Bronchial epithelial cell (primary cell): ENCODE results near the gene FEZ2. TPM values are rescaled to one million over a fixed set of nuclear protein-coding genes. Genes with fewer than 3 reads are reported as not detected.

Experiments
- DNase-seq: peaks from one replicate; pipeline ENCODE4 v3.0.0-alpha.2; 2010; ENCODE audit warnings: low read depth
- FAIRE-seq: peaks from 2 replicates; lab custom pipeline; 2011; peaks lifted over from hg19 to GRCh38; lab: Jason Lieb, UNC
- H3K27me3 ChIP-seq: 2 replicates; pipeline ENCODE4 v1.5.1; 2011; ENCODE audit warnings: low read length; ENCODE audit not compliant: control insufficient read depth, insufficient read depth
- H3K36me3 ChIP-seq: 2 replicates; pipeline ENCODE4 v1.5.1; 2011; ENCODE audit warnings: low read length; ENCODE audit not compliant: control insufficient read depth, insufficient read depth
- H3K4me3 ChIP-seq: 2 replicates; pipeline ENCODE4 v1.5.1; 2011; ENCODE audit warnings: mild to moderate bottlenecking, low read depth, low read length, control low read depth
- CTCF ChIP-seq: IDR thresholded peaks from 2 replicates; pipeline ENCODE4 v1.5.1; 2011; ENCODE audit warnings: mild to moderate bottlenecking, moderate library complexity, low read length, control low read depth, inconsistent platforms; ENCODE audit not compliant: insufficient read depth, severe bottlenecking
- total RNA-seq: library from RNA; depleted of rRNA; stranded (reverse); fragments of >200 nt; gene quantifications from 2 replicates; pipeline ENCODE4 v1.2.1, GENCODE V29; 2014

Gene FEZ2
- total RNA-seq, 1 donor from 2014 or later: 46.3 TPM

GRCh38 chr2:36625304-36625703 lies 27.3 kb upstream of the FEZ2 start:
- no peaks in the 10 kb centered on the region for H3K27me3 ChIP-seq
- FAIRE-seq: no peak
- TF ChIP-seq CTCF: no peak
- DNase-seq: no peak
- no peak overlapping the region for H3K4me3 ChIP-seq
- H3K36me3 ChIP-seq: no peaks in the 10 kb centered on the region

- Histone ChIP-seq H3K4me3 (no peak overlapping the region), H3K36me3 (no peaks in the 10 kb centered on the region), H3K27me3 (no peaks in the 10 kb centered on the region)
- FAIRE-seq: no peak
- no peak for TF ChIP-seq CTCF
- DNase-seq: no peak
Measured at GRCh38 chr2:36620321-36620720, 22.4 kb upstream of the FEZ2 start.

GRCh38 chr2:36618381-36618780 lies 20.4 kb upstream of the FEZ2 start:
- DNase-seq (peak; percentile 90), FAIRE-seq (no peak)
- Histone ChIP-seq H3K36me3 (no peaks in the 10 kb centered on the region), H3K4me3 (no peak overlapping the region), H3K27me3 (no peaks in the 10 kb centered on the region)
- TF ChIP-seq CTCF: no peak

- DNase-seq (no peak), FAIRE-seq (no peak)
- Histone ChIP-seq H3K27me3 (no peaks in the 10 kb centered on the region), H3K36me3 (no peaks in the 10 kb centered on the region), H3K4me3 (no peak overlapping the region)
- TF ChIP-seq CTCF: no peak
Measured at GRCh38 chr2:36616947-36617346, 19.0 kb upstream of the FEZ2 start.

GRCh38 chr2:36615222-36615621 lies 17.3 kb upstream of the FEZ2 start:
- TF ChIP-seq CTCF: no peak
- Histone ChIP-seq H3K27me3 (no peaks in the 10 kb centered on the region), H3K4me3 (no peak overlapping the region), H3K36me3 (no peaks in the 10 kb centered on the region)
- FAIRE-seq (no peak), DNase-seq (no peak)

- H3K27me3 ChIP-seq: no peaks in the 10 kb centered on the region
Measured at GRCh38 chr2:36613801-36614200, 15.8 kb upstream of the FEZ2 start.

More at GRCh38 chr2:36613801-36614200, 15.8 kb upstream of the FEZ2 start:
- H3K36me3 ChIP-seq: no peaks in the 10 kb centered on the region
- no peak overlapping the region for H3K4me3 ChIP-seq
- DNase-seq (no peak), FAIRE-seq (no peak)
- TF ChIP-seq CTCF: no peak
